ENCODE measurements around the gene DHRS13.

Gene DHRS13

GRCh38 chr17:28918295-28918694, 15.4 kb upstream of the DHRS13 start:
- Mint-ChIP-seq H3K27me3 (no peaks in the 10 kb centered on the region), H3K4me3 (no peak overlapping the region), H3K36me3 (peaks cover 44% of the 10 kb centered on the region), H3K9me3 (no peaks in the 10 kb centered on the region), H3K4me1 (peaks cover 2% of the 10 kb centered on the region), H3K27ac (peak overlapping the region; percentile 38)
- DNase-seq (ENCODE audit: low spot score in 2 of 2) (no peak), ATAC-seq (ENCODE audit: low read depth) (no peak)

- Mint-ChIP-seq H3K4me1 (peaks cover 2% of the 10 kb centered on the region), H3K27ac (peak overlapping the region; percentile 38), H3K36me3 (peaks cover 45% of the 10 kb centered on the region), H3K4me3 (no peak overlapping the region), H3K27me3 (no peaks in the 10 kb centered on the region), H3K9me3 (no peaks in the 10 kb centered on the region)
- ATAC-seq (ENCODE audit: low read depth) (no peak), DNase-seq (ENCODE audit: low spot score in 2 of 2) (no peak)
These were observed 14.6 kb upstream of the DHRS13 start for GRCh38 chr17:28917465-28917864.

DNA sequence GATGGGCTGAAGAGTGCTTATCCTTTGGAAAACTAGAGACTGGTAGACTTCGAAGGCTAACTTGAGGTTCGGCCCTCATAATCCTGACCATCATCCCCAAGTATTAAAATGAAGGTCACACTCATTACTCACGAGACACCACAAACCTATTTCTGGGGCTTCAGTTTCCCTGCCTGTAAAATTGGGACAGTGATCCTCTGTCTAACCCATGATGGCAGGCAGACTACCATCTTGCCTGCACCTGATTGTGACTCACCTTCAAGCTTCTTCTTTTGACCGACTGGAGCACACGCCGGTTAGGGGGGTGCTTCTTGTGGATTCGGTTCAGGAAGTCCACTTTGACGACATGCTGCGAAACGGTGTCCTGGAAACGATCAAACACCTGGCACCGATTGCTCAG, 14.2 kb upstream of the DHRS13 start:
- Mint-ChIP-seq H3K36me3 (peaks cover 45% of the 10 kb centered on the region), H3K27ac (no peak overlapping the region), H3K27me3 (no peaks in the 10 kb centered on the region), H3K4me1 (peaks cover 2% of the 10 kb centered on the region), H3K4me3 (no peak overlapping the region), H3K9me3 (no peaks in the 10 kb centered on the region)
- DNase-seq (ENCODE audit: low spot score in 2 of 2) = no peak
- no peak for ATAC-seq (ENCODE audit: low read depth)

DNA sequence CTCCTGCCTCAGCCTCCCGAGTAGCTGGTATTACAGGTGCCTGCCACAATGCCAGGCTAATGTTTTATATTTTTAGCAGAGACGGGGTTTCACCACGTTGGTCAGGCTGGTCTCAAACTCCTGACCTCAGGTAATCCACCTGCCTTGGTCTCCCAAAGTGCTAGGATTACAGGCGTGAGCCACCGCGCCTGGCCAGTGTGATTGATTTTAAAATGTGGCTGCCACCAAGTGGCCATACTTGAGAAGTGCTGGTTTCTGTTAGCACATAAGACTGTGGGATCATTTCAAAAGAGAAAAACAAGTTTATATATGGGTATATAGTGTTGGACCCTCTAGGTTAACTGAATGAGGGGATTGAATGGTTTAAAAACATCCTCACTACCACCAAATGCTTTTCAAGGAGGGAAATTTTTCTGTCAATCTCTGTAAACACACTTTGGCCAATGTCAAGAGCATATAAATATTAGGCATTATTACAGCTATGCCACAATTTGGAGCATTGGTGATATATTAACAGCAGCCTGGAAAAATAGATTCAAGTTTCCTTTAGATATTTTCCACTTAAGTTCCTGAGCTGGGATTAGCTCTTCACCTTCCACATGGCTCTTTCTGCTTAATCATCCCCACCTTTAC, 13.5 kb upstream of the DHRS13 start:
- H3K4me1 Mint-ChIP-seq = peaks cover 2% of the 10 kb centered on the region
- H3K36me3 Mint-ChIP-seq = peaks cover 42% of the 10 kb centered on the region
- no peaks in the 10 kb centered on the region for H3K27me3 Mint-ChIP-seq
- no peak overlapping the region for H3K4me3 Mint-ChIP-seq
- no peaks in the 10 kb centered on the region for H3K9me3 Mint-ChIP-seq
- peak; percentile 68 for ATAC-seq (ENCODE audit: low read depth)
- peak in 1 of 2 donors; percentile 32 for DNase-seq (ENCODE audit: low spot score in 2 of 2)
- H3K27ac Mint-ChIP-seq = peak overlapping the region; percentile 58

GRCh38 chr17:28912938-28913333, 10.1 kb upstream of the DHRS13 start:
- no peak overlapping the region for H3K4me3 Mint-ChIP-seq
- no peaks in the 10 kb centered on the region for H3K27me3 Mint-ChIP-seq
- no peaks in the 10 kb centered on the region for H3K9me3 Mint-ChIP-seq
- H3K4me1 Mint-ChIP-seq = peaks cover 2% of the 10 kb centered on the region
- H3K27ac Mint-ChIP-seq = no peak overlapping the region
- no peak for DNase-seq (ENCODE audit: low spot score in 2 of 2)
- no peak for ATAC-seq (ENCODE audit: low read depth)
- peaks cover 37% of the 10 kb centered on the region for H3K36me3 Mint-ChIP-seq

GRCh38 chr17:28912281-28912937, 9.5 kb upstream of the DHRS13 start:
- Mint-ChIP-seq H3K9me3 (no peaks in the 10 kb centered on the region), H3K4me1 (peaks cover 2% of the 10 kb centered on the region), H3K27ac (no peak overlapping the region), H3K4me3 (no peak overlapping the region), H3K27me3 (no peaks in the 10 kb centered on the region), H3K36me3 (peaks cover 34% of the 10 kb centered on the region)
- no peak for DNase-seq (ENCODE audit: low spot score in 2 of 2)
- no peak for ATAC-seq (ENCODE audit: low read depth)

DNA sequence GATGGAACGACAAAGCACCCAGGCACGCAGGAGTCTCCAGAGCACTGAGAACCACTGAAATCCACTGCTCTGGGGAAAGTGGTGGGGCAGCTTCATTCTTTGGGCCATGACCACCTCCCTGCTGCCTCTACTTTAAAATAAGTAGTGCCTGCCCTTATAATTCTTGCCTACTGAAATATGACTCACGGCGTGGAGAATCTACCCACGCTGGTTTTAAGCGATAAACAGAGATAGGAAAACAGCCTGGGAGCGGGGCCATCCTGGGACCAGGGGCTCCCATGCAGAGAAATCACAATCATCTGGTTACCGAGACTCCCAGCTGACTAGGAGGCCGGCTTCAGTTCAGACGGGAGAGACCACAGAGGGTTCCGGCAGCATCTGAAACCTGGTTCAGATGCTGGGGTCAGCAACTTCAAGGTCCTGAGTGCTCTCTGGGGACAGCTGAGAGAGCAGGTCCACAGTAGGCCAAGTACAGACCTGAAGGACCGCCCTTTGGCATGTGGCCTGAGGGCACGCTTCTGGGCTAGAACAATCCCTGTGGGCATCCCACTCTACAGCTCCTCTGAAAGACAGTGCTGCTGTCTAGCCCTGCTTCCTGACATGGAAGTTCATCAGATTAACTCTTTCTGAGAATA, 8.6 kb upstream of the DHRS13 start:
- ATAC-seq (ENCODE audit: low read depth) = no peak
- H3K4me3 Mint-ChIP-seq = no peak overlapping the region
- no peaks in the 10 kb centered on the region for H3K4me1 Mint-ChIP-seq
- DNase-seq (ENCODE audit: low spot score in 2 of 2) = no peak
- no peaks in the 10 kb centered on the region for H3K27me3 Mint-ChIP-seq
- H3K27ac Mint-ChIP-seq = no peak overlapping the region
- H3K36me3 Mint-ChIP-seq = peaks cover 35% of the 10 kb centered on the region
- no peaks in the 10 kb centered on the region for H3K9me3 Mint-ChIP-seq

DNA sequence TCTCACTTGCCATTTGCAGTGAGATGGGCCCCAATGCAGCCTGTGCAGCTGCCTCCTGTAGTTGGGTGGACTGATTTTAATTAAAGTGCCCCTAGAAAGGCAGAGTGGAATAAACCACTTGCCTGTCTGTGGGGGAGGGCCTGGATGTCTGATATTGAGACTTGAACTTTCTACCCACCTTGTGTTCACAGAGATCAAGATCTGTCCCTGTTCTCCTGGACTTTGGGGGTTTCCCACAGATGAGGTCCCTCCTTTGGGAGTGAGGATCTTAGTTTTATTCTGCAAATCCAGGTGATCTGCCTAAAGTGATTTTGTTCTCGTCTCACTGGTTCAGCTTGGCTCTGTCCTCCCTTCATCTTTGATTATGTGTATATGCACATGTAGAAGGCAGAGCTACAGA, 7.7 kb upstream of the DHRS13 start:
- Mint-ChIP-seq H3K4me1 (no peaks in the 10 kb centered on the region), H3K27me3 (no peaks in the 10 kb centered on the region), H3K4me3 (no peak overlapping the region), H3K36me3 (peaks cover 37% of the 10 kb centered on the region), H3K27ac (no peak overlapping the region), H3K9me3 (no peaks in the 10 kb centered on the region)
- DNase-seq (ENCODE audit: low spot score in 2 of 2) (no peak), ATAC-seq (ENCODE audit: low read depth) (no peak)

DNA sequence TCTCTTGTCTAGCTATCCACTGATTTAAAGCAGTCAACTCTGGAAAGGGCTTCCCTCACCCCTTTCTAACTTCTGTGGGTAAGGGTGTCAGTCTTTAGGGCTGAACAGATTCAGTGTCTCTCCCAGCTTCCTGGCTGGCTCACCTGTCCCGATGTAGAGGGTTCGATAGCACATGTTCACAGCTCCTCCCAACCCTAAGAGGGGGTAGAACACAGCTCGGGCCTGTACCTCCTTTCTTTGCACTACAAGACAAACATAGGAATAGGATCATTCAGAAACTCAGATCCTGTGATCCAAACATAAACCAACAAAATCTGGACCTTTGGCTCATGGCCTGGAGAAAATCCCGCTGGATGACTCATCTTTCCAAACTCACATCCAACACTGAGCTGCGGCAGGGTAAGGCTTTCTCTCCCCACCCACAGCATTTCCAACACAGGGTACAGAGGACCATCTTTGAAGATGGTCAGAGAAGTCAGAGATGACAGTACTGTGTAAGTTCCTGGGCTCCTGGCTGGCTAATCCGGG, 5.8 kb upstream of the DHRS13 start:
- Mint-ChIP-seq H3K27me3 (no peaks in the 10 kb centered on the region), H3K4me1 (no peaks in the 10 kb centered on the region), H3K27ac (no peak overlapping the region), H3K9me3 (no peaks in the 10 kb centered on the region), H3K36me3 (peaks cover 26% of the 10 kb centered on the region), H3K4me3 (no peak overlapping the region)
- no peak for ATAC-seq (ENCODE audit: low read depth)
- no peak for DNase-seq (ENCODE audit: low spot score in 2 of 2)

DNA sequence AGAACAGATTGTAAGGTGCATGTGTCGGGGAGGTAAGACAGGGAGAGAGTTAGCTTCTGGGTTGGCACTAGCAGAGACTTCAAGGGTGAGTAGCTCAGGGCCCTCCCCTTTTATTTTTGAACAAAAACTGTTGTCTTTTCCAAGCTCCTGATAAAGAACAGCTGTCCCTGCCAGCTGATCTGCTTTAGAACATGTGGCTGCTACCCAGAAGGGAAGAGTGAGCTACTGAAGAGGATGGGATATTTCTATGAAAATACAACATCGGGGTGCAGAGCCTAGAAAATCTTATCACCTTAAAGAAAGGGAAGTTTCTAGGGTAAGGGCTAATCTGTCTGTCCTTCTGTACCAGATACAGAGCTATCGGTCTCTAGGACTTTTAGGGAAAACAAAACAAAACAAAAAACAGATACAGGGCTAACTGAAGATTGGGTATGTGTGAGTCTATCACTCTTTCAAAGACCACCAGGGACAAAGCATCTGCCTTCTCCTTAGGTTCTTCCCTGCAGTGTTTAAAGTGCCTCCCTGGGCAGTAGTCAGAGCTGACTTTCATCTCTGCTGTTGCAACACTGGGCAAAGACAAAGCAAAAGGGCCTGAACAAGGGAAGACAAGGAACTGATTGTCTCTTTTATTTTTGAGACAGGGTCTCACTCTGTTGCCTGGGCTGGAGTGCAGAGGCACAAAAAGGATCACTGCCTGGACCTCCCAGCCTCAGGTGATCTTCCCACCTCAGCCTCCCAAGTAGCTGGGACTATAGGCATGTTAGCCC, 5.0 kb upstream of the DHRS13 start:
- no peak for ATAC-seq (ENCODE audit: low read depth)
- Mint-ChIP-seq H3K9me3 (no peaks in the 10 kb centered on the region), H3K4me1 (peaks cover 7% of the 10 kb centered on the region), H3K27me3 (no peaks in the 10 kb centered on the region), H3K27ac (no peak overlapping the region), H3K36me3 (peaks cover 18% of the 10 kb centered on the region), H3K4me3 (no peak overlapping the region)
- no peak for DNase-seq (ENCODE audit: low spot score in 2 of 2)

GRCh38 chr17:28906706-28907438, 4.0 kb upstream of the DHRS13 start:
- peaks cover 15% of the 10 kb centered on the region for H3K36me3 Mint-ChIP-seq
- ATAC-seq (ENCODE audit: low read depth) = no peak
- no peaks in the 10 kb centered on the region for H3K27me3 Mint-ChIP-seq
- no peak overlapping the region for H3K4me3 Mint-ChIP-seq
- peak overlapping the region; percentile 67 for H3K27ac Mint-ChIP-seq
- no peaks in the 10 kb centered on the region for H3K9me3 Mint-ChIP-seq
- H3K4me1 Mint-ChIP-seq = peaks cover 11% of the 10 kb centered on the region
- DNase-seq (ENCODE audit: low spot score in 2 of 2) = no peak

DNA sequence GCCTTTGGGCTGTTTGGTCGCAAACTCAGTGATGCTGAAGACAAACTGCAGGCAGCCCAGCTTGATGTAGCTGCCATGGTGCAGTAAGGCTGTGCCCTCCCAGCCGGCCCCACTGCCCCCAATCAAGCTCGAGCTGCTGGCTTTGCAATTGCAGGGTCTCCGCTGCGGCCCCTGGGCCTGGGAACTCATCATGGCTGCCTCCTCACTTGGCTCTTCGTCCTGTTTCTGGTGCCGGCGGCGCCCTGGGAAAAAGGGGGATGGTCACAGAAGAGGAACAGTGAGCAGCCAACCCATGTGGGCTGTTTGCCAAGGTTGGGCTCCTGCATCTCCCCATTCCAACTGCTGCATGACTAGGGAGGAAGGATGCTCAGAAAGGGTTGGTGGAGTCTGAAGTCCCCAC, 3.4 kb upstream of the DHRS13 start:
- DNase-seq (ENCODE audit: low spot score in 2 of 2) = no peak
- H3K4me1 Mint-ChIP-seq = peaks cover 15% of the 10 kb centered on the region
- no peak for ATAC-seq (ENCODE audit: low read depth)
- H3K4me3 Mint-ChIP-seq = no peak overlapping the region
- H3K27ac Mint-ChIP-seq = peak overlapping the region; percentile 67
- peaks cover 15% of the 10 kb centered on the region for H3K36me3 Mint-ChIP-seq
- H3K27me3 Mint-ChIP-seq = no peaks in the 10 kb centered on the region
- no peaks in the 10 kb centered on the region for H3K9me3 Mint-ChIP-seq

DNA sequence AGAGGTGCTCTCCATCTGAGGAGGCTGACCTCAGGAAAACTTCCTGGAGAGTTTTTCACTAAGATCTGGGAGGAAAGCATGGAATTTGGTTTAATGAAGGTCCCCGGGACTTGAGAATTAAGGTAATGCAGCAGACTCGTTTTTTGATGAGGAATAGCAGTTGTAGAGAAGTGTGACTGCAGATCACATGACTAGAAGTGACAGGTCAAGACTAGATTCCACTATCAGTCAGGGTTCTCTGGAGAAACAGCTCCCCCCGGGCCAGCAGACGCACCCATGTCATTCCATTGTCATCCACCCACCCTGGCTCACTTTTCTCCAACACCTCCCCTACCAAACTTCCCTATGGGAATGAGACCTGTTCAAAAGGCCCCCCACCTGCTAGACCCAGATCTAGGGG, 1.9 kb upstream of the DHRS13 start:
- H3K36me3 Mint-ChIP-seq = peaks cover 13% of the 10 kb centered on the region
- no peak overlapping the region for H3K4me3 Mint-ChIP-seq
- DNase-seq (ENCODE audit: low spot score in 2 of 2) = no peak
- peaks cover 22% of the 10 kb centered on the region for H3K4me1 Mint-ChIP-seq
- no peak overlapping the region for H3K27ac Mint-ChIP-seq
- H3K9me3 Mint-ChIP-seq = no peaks in the 10 kb centered on the region
- ATAC-seq (ENCODE audit: low read depth) = no peak
- no peaks in the 10 kb centered on the region for H3K27me3 Mint-ChIP-seq
